ENCODE results near the gene RTN3. TPM values are rescaled to one million over a fixed set of nuclear protein-coding genes. Genes with fewer than 3 reads are reported as not detected.

The RTN3 gene
- total RNA-seq, 2 donors from 2014 or later = 89.9 to 91.3 TPM

GRCh38 chr11:63763496-63764339, 82.4 kb downstream of the RTN3 start:
- Mint-ChIP-seq H3K27ac (no peak overlapping the region), H3K4me1 (ENCODE audit: low read depth) (peaks cover 16% of the 10 kb centered on the region), H3K4me3 (no peak overlapping the region), H3K9me3 (no peaks in the 10 kb centered on the region), H3K36me3 (ENCODE audit: insufficient read depth in 2 of 2) (peaks cover 4% of the 10 kb centered on the region in 2 donors), H3K27me3 (ENCODE audit: low read depth) (no peaks in the 10 kb centered on the region)
- ATAC-seq (replicated peaks in 1 of 2) (no peak), DNase-seq (no peak)

DNA sequence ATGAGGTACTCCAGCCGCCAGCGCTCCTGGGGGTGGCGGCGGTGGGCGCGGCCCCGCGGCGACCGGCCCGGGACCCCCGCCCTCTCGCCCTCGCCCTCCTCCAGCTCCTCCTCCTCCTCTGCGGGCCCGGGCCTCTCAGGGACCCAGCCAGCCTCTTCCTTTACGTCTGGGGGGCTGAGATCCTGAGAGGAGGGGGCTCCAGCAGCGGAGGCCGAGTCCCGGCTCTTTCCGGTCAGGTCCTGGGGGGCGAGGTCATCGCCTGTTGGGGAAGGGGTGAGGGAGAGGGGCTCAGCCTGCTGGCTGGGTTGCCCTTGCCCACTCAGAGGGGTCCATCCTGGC, 83.0 kb downstream of the RTN3 start:
- Mint-ChIP-seq H3K9me3 (no peaks in the 10 kb centered on the region), H3K4me1 (ENCODE audit: low read depth) (peaks cover 16% of the 10 kb centered on the region), H3K36me3 (ENCODE audit: insufficient read depth in 2 of 2) (peaks cover 4% of the 10 kb centered on the region in 2 donors), H3K27me3 (ENCODE audit: low read depth) (no peaks in the 10 kb centered on the region), H3K27ac (no peak overlapping the region), H3K4me3 (no peak overlapping the region)
- ATAC-seq (replicated peaks in 1 of 2) (no peak), DNase-seq (no peak)

- DNase-seq = no peak
- ATAC-seq (replicated peaks in 1 of 2) = no peak
- Mint-ChIP-seq H3K27me3 (ENCODE audit: low read depth) (peaks cover under 1% of the 10 kb centered on the region), H3K27ac (no peak overlapping the region), H3K9me3 (no peaks in the 10 kb centered on the region), H3K36me3 (ENCODE audit: insufficient read depth in 2 of 2) (peaks cover 4% of the 10 kb centered on the region in 2 donors), H3K4me3 (no peak overlapping the region), H3K4me1 (ENCODE audit: low read depth) (peaks cover 16% of the 10 kb centered on the region)
These were observed 83.7 kb downstream of the RTN3 start for GRCh38 chr11:63764679-63765647.

DNA sequence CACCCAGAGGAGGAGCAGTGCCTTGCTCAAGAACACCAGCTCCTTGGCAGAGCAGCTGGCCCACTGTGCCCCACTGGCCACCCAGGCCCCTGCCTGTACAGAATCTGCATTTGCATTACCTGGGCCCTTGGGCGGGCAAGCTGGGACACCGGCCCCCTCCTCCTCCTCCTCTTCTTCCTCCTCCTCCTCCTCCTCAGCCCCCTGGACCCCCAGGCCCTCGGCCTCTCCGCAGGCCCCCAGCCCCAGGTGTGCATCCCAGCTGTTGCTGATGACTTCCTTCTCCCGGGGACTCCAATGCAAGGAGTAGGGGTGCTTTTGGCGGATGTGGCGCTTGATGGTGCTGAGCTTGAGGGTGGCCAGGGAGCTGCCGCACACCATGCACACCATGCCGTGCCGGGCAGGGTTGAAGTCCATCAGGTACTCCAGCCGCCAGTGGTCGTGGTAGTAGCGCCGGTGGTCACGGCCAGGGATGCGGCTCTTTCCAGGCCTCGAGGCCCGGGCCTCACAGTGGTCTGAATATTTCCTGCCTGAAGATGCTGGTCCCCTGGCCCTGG, 84.5 kb downstream of the RTN3 start:
- H3K36me3 Mint-ChIP-seq (ENCODE audit: insufficient read depth in 2 of 2) = peaks cover 4% of the 10 kb centered on the region in 2 donors
- no peak overlapping the region for H3K27ac Mint-ChIP-seq
- DNase-seq (no peak), ATAC-seq (replicated peaks in 1 of 2) (no peak)
- H3K4me3 Mint-ChIP-seq = no peak overlapping the region
- H3K4me1 Mint-ChIP-seq (ENCODE audit: low read depth) = peaks cover 16% of the 10 kb centered on the region
- no peaks in the 10 kb centered on the region for H3K9me3 Mint-ChIP-seq
- peaks cover 5% of the 10 kb centered on the region for H3K27me3 Mint-ChIP-seq (ENCODE audit: low read depth)

DNA sequence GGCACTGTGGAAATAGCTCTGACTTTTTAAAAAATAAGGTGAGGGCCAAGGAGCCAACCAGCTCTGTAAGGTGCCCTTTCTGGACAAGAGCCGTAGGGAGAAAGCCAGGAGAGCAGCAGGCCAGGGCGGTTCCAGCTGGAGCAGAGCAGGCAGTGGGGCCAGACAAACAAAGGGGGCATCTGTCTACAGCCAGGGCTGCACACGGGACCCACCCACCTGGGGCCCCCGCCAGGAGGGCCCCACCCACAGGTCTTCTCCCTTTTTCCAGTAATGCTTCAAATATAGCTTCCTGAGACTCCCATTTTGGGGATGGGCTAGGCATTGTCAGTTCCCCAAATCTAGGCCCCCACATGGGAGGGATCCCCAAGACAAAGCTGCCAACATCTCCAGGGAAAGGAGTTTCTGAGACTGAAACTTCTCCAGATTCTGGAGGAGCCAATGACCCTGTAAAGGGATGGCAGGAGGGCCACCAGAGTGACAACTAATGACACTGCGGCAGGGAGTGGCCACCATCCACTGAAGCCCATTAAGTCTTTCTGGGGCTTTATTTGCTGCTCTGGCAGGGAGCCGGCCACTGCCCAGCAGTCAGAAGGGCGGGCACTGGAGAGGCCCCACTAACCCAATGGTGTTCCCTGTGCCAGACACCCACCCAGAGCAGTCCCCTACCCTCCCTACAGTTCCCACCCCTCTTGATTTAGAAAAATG, 85.4 kb downstream of the RTN3 start:
- Mint-ChIP-seq H3K9me3 (no peaks in the 10 kb centered on the region), H3K27ac (no peak overlapping the region), H3K36me3 (ENCODE audit: insufficient read depth in 2 of 2) (peaks cover 4% of the 10 kb centered on the region in 2 donors), H3K4me3 (peak overlapping the region; percentile 88 to 99), H3K4me1 (ENCODE audit: low read depth) (peaks cover 16% of the 10 kb centered on the region), H3K27me3 (ENCODE audit: low read depth) (peaks cover 11% of the 10 kb centered on the region)
- DNase-seq = no peak
- no peak for ATAC-seq (replicated peaks in 1 of 2)

- H3K4me3 Mint-ChIP-seq = peak overlapping the region; percentile 88 to 99
- peaks cover 4% of the 10 kb centered on the region in 2 donors for H3K36me3 Mint-ChIP-seq (ENCODE audit: insufficient read depth in 2 of 2)
- H3K27me3 Mint-ChIP-seq (ENCODE audit: low read depth) = peaks cover 16% of the 10 kb centered on the region
- peak overlapping the region; percentile 68 for H3K27ac Mint-ChIP-seq
- DNase-seq = no peak
- ATAC-seq (replicated peaks in 1 of 2) = no peak
- no peaks in the 10 kb centered on the region for H3K9me3 Mint-ChIP-seq
- peaks cover 16% of the 10 kb centered on the region for H3K4me1 Mint-ChIP-seq (ENCODE audit: low read depth)
These were observed 85.9 kb downstream of the RTN3 start for GRCh38 chr11:63767267-63767564.

DNA sequence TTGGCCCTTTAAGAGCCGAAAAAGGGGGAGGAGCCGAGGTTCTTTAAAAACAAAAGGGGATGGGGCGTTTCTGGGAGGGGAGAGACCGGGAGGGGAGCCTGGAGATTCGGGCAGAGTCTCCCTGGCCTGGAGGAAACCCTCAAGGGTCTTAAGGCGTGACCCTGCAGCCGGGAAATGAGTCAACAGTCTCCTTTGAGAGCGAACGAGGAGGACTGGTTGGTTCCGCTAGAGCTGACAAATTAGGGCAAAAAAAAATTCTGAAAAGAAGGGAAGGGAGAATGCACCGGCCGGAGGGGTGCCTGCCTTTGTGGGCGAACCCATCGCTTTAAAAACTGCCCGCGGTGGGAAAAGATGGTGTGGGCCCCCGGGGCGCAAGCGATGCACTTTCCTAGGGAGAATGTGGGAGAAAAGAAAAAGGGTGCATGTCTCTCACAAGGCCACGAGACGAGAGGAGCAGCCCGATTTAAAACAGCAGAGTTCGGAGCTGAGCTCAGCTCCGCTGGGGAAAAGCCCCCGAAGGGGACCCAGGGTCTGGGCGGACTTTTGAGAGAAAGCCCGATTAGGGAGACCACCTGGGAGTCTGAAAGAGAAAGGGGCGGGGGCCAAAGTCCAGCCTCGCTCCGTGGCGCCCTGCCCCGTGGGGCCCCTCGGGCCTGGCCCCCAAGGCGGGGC, 86.4 kb downstream of the RTN3 start:
- Mint-ChIP-seq H3K36me3 (ENCODE audit: insufficient read depth in 2 of 2) (peaks cover 4% of the 10 kb centered on the region in 2 donors), H3K4me3 (peak overlapping the region; percentile 88 to 99), H3K27me3 (ENCODE audit: low read depth) (peaks cover 20% of the 10 kb centered on the region), H3K4me1 (ENCODE audit: low read depth) (peaks cover 16% of the 10 kb centered on the region), H3K27ac (peak overlapping the region; percentile 68), H3K9me3 (no peaks in the 10 kb centered on the region)
- ATAC-seq (replicated peaks in 1 of 2) (peak; percentile 20 to 38), DNase-seq (peak; percentile 51 to 57)

- Mint-ChIP-seq H3K36me3 (ENCODE audit: insufficient read depth in 2 of 2) (peaks cover 4% of the 10 kb centered on the region in 2 donors), H3K4me3 (peak within 1 kb of the TSS; percentile 88 to 99), H3K27me3 (ENCODE audit: low read depth) (peaks cover 25% of the 10 kb centered on the region), H3K9me3 (no peaks in the 10 kb centered on the region), H3K27ac (peak within 1 kb of the TSS; percentile 68), H3K4me1 (ENCODE audit: low read depth) (peaks cover 16% of the 10 kb centered on the region)
- peak; percentile 66 to 70 for ATAC-seq (replicated peaks in 1 of 2)
- DNase-seq = peak; percentile 72 to 81
These were observed 87.1 kb downstream of the RTN3 start, which contains the start of gene ZFTA for GRCh38 chr11:63768237-63769041. TSS of gene ZFTA (minus strand) at chr11:63768775. CDS start at chr11:63768622, 153 bp downstream.

GRCh38 chr11:63769042-63769713, 87.9 kb downstream of the RTN3 start:
- peaks cover 4% of the 10 kb centered on the region in 2 donors for H3K36me3 Mint-ChIP-seq (ENCODE audit: insufficient read depth in 2 of 2)
- peaks cover 25% of the 10 kb centered on the region for H3K27me3 Mint-ChIP-seq (ENCODE audit: low read depth)
- H3K27ac Mint-ChIP-seq = no peak overlapping the region
- peak; percentile 58 to 63 for ATAC-seq (replicated peaks in 1 of 2)
- DNase-seq = peak; percentile 54 to 66
- peaks cover 16% of the 10 kb centered on the region for H3K4me1 Mint-ChIP-seq (ENCODE audit: low read depth)
- H3K9me3 Mint-ChIP-seq = no peaks in the 10 kb centered on the region
- peak overlapping the region in 1 of 2 donors; percentile 45 for H3K4me3 Mint-ChIP-seq

- Mint-ChIP-seq H3K9me3 (no peaks in the 10 kb centered on the region), H3K4me1 (ENCODE audit: low read depth) (peaks cover 16% of the 10 kb centered on the region), H3K27me3 (ENCODE audit: low read depth) (peaks cover 25% of the 10 kb centered on the region), H3K4me3 (peak overlapping the region; percentile 29 to 63), H3K27ac (no peak overlapping the region), H3K36me3 (ENCODE audit: insufficient read depth in 2 of 2) (peaks cover 4% of the 10 kb centered on the region in 2 donors)
- DNase-seq (no peak), ATAC-seq (replicated peaks in 1 of 2) (no peak)
These were observed 88.6 kb downstream of the RTN3 start for GRCh38 chr11:63769714-63770455.

DNA sequence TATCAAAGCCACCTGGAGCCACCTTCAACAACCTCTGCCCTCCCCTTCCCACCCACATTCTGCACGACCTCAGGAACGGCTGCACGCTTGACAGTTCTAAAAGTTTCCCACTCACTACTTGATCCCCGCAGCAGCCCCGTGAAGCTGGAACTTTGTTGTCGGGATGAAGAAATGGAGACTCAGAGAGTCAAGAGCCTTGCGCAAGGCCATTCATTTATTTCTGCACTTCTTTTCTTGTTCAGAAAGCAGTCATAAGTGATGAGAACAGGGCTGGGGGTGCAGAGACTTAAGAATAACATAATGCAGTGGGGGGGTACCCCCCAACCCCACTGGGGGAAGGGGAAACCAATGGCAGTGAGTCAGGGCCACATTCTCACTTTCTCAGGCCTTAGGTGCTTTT, 89.5 kb downstream of the RTN3 start:
- H3K9me3 Mint-ChIP-seq = no peaks in the 10 kb centered on the region
- no peak overlapping the region for H3K27ac Mint-ChIP-seq
- H3K4me1 Mint-ChIP-seq (ENCODE audit: low read depth) = peaks cover 16% of the 10 kb centered on the region
- H3K4me3 Mint-ChIP-seq = no peak overlapping the region
- ATAC-seq (replicated peaks in 1 of 2) (no peak), DNase-seq (no peak)
- peaks cover 4% of the 10 kb centered on the region in 2 donors for H3K36me3 Mint-ChIP-seq (ENCODE audit: insufficient read depth in 2 of 2)
- peaks cover 25% of the 10 kb centered on the region for H3K27me3 Mint-ChIP-seq (ENCODE audit: low read depth)
